Measurements from ENCODE around the gene TRPM3. TPM values are rescaled to one million over a fixed set of nuclear protein-coding genes. Genes with fewer than 3 reads are reported as not detected.
A peak's percentile ranks its signal among the peaks of the same experiment; 100 is the strongest.

Gene TRPM3
- total RNA-seq, 4 donors from 2014 or later, result 2.4 to 11.1 (median 5.6) TPM

- WGBS, 2 donors, result 85 to 89% methylated on average over 2 of the region's 2 CpGs
- DNase-seq, result no peak
- Histone ChIP-seq H3K4me3 (replicated peaks in 1 of 3) (no peak overlapping the region), H3K4me1 (peaks cover 0 to under 1% of the 10 kb centered on the region in 2 donors), H3K36me3 (no peaks in the 10 kb centered on the region), H3K27ac (peak overlapping the region in 1 of 3 donors; percentile 58), H3K27me3 (no peaks in the 10 kb centered on the region), H3K9me3 (no peaks in the 10 kb centered on the region)
- intact Hi-C loops (cut with DNase I), result no loop called here
- TF ChIP-seq POLR2A (IDR thresholded peaks at IDR 0.05), result no peak
- TF ChIP-seq, protein P1, sequence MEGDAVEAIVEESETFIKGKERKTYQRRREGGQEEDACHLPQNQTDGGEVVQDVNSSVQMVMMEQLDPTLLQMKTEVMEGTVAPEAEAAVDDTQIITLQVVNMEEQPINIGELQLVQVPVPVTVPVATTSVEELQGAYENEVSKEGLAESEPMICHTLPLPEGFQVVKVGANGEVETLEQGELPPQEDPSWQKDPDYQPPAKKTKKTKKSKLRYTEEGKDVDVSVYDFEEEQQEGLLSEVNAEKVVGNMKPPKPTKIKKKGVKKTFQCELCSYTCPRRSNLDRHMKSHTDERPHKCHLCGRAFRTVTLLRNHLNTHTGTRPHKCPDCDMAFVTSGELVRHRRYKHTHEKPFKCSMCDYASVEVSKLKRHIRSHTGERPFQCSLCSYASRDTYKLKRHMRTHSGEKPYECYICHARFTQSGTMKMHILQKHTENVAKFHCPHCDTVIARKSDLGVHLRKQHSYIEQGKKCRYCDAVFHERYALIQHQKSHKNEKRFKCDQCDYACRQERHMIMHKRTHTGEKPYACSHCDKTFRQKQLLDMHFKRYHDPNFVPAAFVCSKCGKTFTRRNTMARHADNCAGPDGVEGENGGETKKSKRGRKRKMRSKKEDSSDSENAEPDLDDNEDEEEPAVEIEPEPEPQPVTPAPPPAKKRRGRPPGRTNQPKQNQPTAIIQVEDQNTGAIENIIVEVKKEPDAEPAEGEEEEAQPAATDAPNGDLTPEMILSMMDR (IDR thresholded peaks at IDR 0.05), result no peak
Measured at GRCh38 chr9:70506159-70506558, 615.3 kb downstream of the TRPM3 start.

GRCh38 chr9:70504834-70505233 lies 616.6 kb downstream of the TRPM3 start:
- TF ChIP-seq POLR2A (IDR thresholded peaks at IDR 0.05), result no peak
- TF ChIP-seq, protein P1 (IDR thresholded peaks at IDR 0.05), result no peak

DNA sequence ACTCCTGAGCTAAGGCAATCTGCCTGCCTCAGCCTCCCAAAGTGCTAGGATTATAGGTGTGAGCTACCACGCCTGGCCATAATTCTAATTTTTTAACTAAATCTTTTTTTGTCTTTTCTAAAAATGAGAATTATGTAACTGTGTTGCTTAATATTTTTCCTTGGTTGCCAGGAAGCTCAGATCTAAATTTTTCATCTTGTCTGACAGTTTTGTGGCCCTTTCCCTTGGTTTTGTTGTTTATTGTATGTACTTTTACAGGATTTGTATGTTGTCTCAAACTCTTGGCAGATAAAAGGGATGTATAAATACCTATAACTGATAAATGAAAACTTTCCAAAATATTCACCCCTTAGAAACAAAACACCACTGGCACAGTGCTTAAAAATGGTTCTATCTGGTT lies 618.7 kb downstream of the TRPM3 start:
- DNase-seq, result no peak
- no peak overlapping the region for H3K4me3 ChIP-seq (replicated peaks in 1 of 3)
- H3K27ac ChIP-seq, result peak overlapping the region in 2 of 3 donors; percentile 12 to 33
- no peaks in the 10 kb centered on the region for H3K9me3 ChIP-seq
- 67 to 73% methylated on average over 1 of the region's 1 CpG for WGBS, 2 donors
- intact Hi-C loops (cut with DNase I), result no loop called here
- TF ChIP-seq POLR2A (IDR thresholded peaks at IDR 0.05), result no peak
- TF ChIP-seq, protein P1 (IDR thresholded peaks at IDR 0.05), result no peak
- H3K36me3 ChIP-seq, result no peaks in the 10 kb centered on the region
- no peaks in the 10 kb centered on the region for H3K4me1 ChIP-seq
- no peaks in the 10 kb centered on the region for H3K27me3 ChIP-seq

More at GRCh38 chr9:70504834-70505233, 616.6 kb downstream of the TRPM3 start:
- WGBS, 2 donors, result 61 to 75% methylated on average over 4 of the region's 4 CpGs
- Histone ChIP-seq H3K27ac (peak overlapping the region in 1 of 3 donors; percentile 58), H3K36me3 (no peaks in the 10 kb centered on the region), H3K27me3 (no peaks in the 10 kb centered on the region), H3K4me3 (replicated peaks in 1 of 3) (no peak overlapping the region), H3K9me3 (no peaks in the 10 kb centered on the region), H3K4me1 (no peaks in the 10 kb centered on the region)
- DNase-seq, result no peak
- intact Hi-C loops (cut with DNase I), result no loop called here

- TF ChIP-seq, protein P1 (IDR thresholded peaks at IDR 0.05), result no peak
- no peak for TF ChIP-seq POLR2A (IDR thresholded peaks at IDR 0.05)
- WGBS, 2 donors, result 83 to 86% methylated on average over 1 of the region's 1 CpG
- intact Hi-C loops (cut with DNase I), result no loop called here
- no peak for DNase-seq
- H3K4me1 ChIP-seq, result no peaks in the 10 kb centered on the region
- no peaks in the 10 kb centered on the region for H3K36me3 ChIP-seq
- H3K4me3 ChIP-seq (replicated peaks in 1 of 3), result no peak overlapping the region
- H3K27me3 ChIP-seq, result no peaks in the 10 kb centered on the region
- H3K27ac ChIP-seq, result no peak overlapping the region
- H3K9me3 ChIP-seq, result no peaks in the 10 kb centered on the region
Measured at GRCh38 chr9:70500793-70501192, 620.6 kb downstream of the TRPM3 start.

- TF ChIP-seq POLR2A (IDR thresholded peaks at IDR 0.05), result no peak
- TF ChIP-seq, protein P1 (IDR thresholded peaks at IDR 0.05), result no peak
- H3K9me3 ChIP-seq, result no peaks in the 10 kb centered on the region
- H3K36me3 ChIP-seq, result no peaks in the 10 kb centered on the region
- 69 to 72% methylated on average over 1 of the region's 1 CpG for WGBS, 2 donors
- H3K27me3 ChIP-seq, result no peaks in the 10 kb centered on the region
- intact Hi-C loops (cut with DNase I), result loop anchor here (10.0 kb wide), 2 partner anchors 95 to 145 kb away; no protein-coding TSS in a partner anchor
- H3K4me1 ChIP-seq, result no peaks in the 10 kb centered on the region
- no peak overlapping the region for H3K4me3 ChIP-seq (replicated peaks in 1 of 3)
- no peak for DNase-seq
- H3K27ac ChIP-seq, result no peak overlapping the region
Measured at GRCh38 chr9:70499621-70500020, 621.8 kb downstream of the TRPM3 start.
